Activated naive CD8-positive, alpha-beta T cell treated with anti-CD3 and anti-CD28 coated beads, Interleukin-2, amount 50 U/mL, for 24 hours (primary cell): Measurements from ENCODE around the gene CCDC12.

Experiments used
- ATAC-seq: fragments of 150-1000 bp; cut with Tn5 transposase; one replicate; pipeline ENCODE4 v1.10.0; 2021
- DNase-seq: peaks from one replicate; pipeline ENCODE4 v3.0.0; 2021
- H3K27ac Mint-ChIP-seq: one replicate; pipeline ENCODE4 v1.8.0; 2021; ENCODE audit warnings: mild to moderate bottlenecking, mixed read lengths
- H3K27me3 Mint-ChIP-seq: one replicate; pipeline ENCODE4 v1.8.0; 2021; ENCODE audit warnings: mixed read lengths
- H3K36me3 Mint-ChIP-seq: one replicate; pipeline ENCODE4 v1.8.0; 2021; ENCODE audit warnings: low read depth, mixed read lengths
- H3K4me1 Mint-ChIP-seq: one replicate; pipeline ENCODE4 v1.8.0; 2021; ENCODE audit warnings: mixed read lengths
- H3K4me3 Mint-ChIP-seq: one replicate; pipeline ENCODE4 v1.8.0; 2021; ENCODE audit warnings: mild to moderate bottlenecking, moderate library complexity, mixed read lengths
- H3K9me3 Mint-ChIP-seq: one replicate; pipeline ENCODE4 v1.8.0; 2021; ENCODE audit warnings: mixed read lengths

CCDC12 gene

GRCh38 chr3:46874430-46874829 is 102.1 kb downstream of the CCDC12 start:
- Mint-ChIP-seq H3K36me3 (no peaks in the 10 kb centered on the region), H3K4me1 (peaks cover 15% of the 10 kb centered on the region)

GRCh38 chr3:46873521-46873920 is 103.0 kb downstream of the CCDC12 start:
- Mint-ChIP-seq H3K4me1 (peaks cover 15% of the 10 kb centered on the region), H3K27ac (no peak overlapping the region), H3K4me3 (no peak overlapping the region), H3K36me3 (no peaks in the 10 kb centered on the region), H3K27me3 (no peaks in the 10 kb centered on the region), H3K9me3 (no peaks in the 10 kb centered on the region)
- no peak for ATAC-seq
- DNase-seq: no peak

More at GRCh38 chr3:46874430-46874829, 102.1 kb downstream of the CCDC12 start:
- DNase-seq: no peak
- Mint-ChIP-seq H3K27ac (no peak overlapping the region), H3K9me3 (no peaks in the 10 kb centered on the region), H3K4me3 (no peak overlapping the region), H3K27me3 (peaks cover 3% of the 10 kb centered on the region)
- no peak for ATAC-seq
